ENCODE results near the gene AQP3. TPM values are rescaled to one million over a fixed set of nuclear protein-coding genes. Genes with fewer than 3 reads are reported as not detected.

Gene AQP3
- total and polyA plus RNA-seq, 9 of the 15 experiments (the other 6 are each of a cell fraction or from before 2014, with no cell fraction given): 4.2 to 31.5 (median 17.6) TPM

- TF ChIP-seq ID3 (CRISPR knock-in tag; IDR thresholded peaks at IDR 0.05) (no peak), ID3 (tag; IDR thresholded peaks at IDR 0.05) (no peak), SIX5 (IDR thresholded peaks at IDR 0.05; ENCODE audit: borderline replicate concordance in 1 of 2, insufficient read depth in 1 of 2, low read depth in 1 of 2, low read length in 2 of 2) (no peak), ERF (CRISPR knock-in tag; IDR thresholded peaks at IDR 0.05) (no peak), ZNF436 (CRISPR knock-in tag; IDR thresholded peaks at IDR 0.05) (no peak)
Measured at GRCh38 chr9:33453999-33454660, 6.7 kb upstream of the AQP3 start (continued).

GRCh38 chr9:33453286-33453860 lies 6.0 kb upstream of the AQP3 start:
- ChIA-PET POLR2A (interaction anchor here (0.5 to 1.2 kb wide), 4 partner anchors 9 to 338 kb away, joined by 3 read pairs; no protein-coding TSS in a partner anchor), CTCF (ENCODE audit: low intra/inter-chr PET ratio) (interaction anchor here (0.6 kb wide), 2 partner anchors 10 to 579 kb away, joined by 3 to 4 read pairs; no protein-coding TSS in a partner anchor)
- H3K4me3 ChIP-seq: no peak overlapping the region
- no peaks in the 10 kb centered on the region for H3K9me1 ChIP-seq (ENCODE audit: control insufficient read depth, insufficient read depth, low read length)
- H4K20me1 ChIP-seq (replicated peaks; ENCODE audit: control insufficient read depth, insufficient read depth, low read length): no peaks in the 10 kb centered on the region
- intact Hi-C loops (cut with micrococcal nuclease): loop anchor here (5.0 to 10.0 kb wide), 2 partner anchors 36 to 169 kb away; no protein-coding TSS in a partner anchor
- H3K79me2 ChIP-seq (ENCODE audit: control insufficient read depth, insufficient read depth, low read length): no peaks in the 10 kb centered on the region
- BruUV-seq (replicated peaks): no TSS peak
- no peaks in the 10 kb centered on the region for H3K27me3 ChIP-seq (ENCODE audit: control insufficient read depth in 2 of 2, insufficient read depth in 2 of 2, low read length in 2 of 2)
- FAIRE-seq: no peak
- H2AFZ ChIP-seq (ENCODE audit: low read depth, low read length): peak overlapping the region; percentile 84
- peak overlapping the region; percentile 36 for H3K4me2 ChIP-seq (ENCODE audit: insufficient read depth, low read length)
- no peak for ATAC-seq
- peak in 1 of 4 experiments; percentile 50 for DNase-seq (ENCODE audit: extremely low read depth in 1 of 4, low spot score in 3 of 4)
- no peaks in the 10 kb centered on the region for H3K9me3 ChIP-seq (replicated peaks; ENCODE audit: control insufficient read depth, insufficient read depth, low read depth, low read length)
- H3K4me1 ChIP-seq (replicated peaks in 1 of 2; ENCODE audit: control insufficient read depth in 2 of 2, insufficient read depth in 2 of 2, low read length in 2 of 2): peaks cover 10 to 13% of the 10 kb centered on the region in 2 experiments
- in situ Hi-C loops (cut with MboI): no loop called here
- 60% methylated on average over 2 of the region's 3 CpGs for WGBS (ENCODE audit: insufficient coverage, low coverage, missing lambda C conversion rate)
- H3K36me3 ChIP-seq (ENCODE audit: control insufficient read depth, insufficient read depth, low read length): no peaks in the 10 kb centered on the region
- peak overlapping the region; percentile 48; the same call in 2 of the 3 replicates for H3K27ac ChIP-seq (ENCODE audit: extremely low read depth, low read depth, low read length)
- peak overlapping the region; percentile 51 to 78; a peak in 2 of 4 replicates for H3K9ac ChIP-seq (ENCODE audit: insufficient read depth in 1 of 2, low read depth in 2 of 2, low read length in 2 of 2)
- TF ChIP-seq EGR1 (conservative IDR thresholded peaks at IDR 0.05) (0 out of 2 replicates have a peak, but pooled peaks have one; percentile 17), RBM25 (IDR thresholded peaks at IDR 0.05; ENCODE audit: low read depth, low read length, severe bottlenecking) (peak; percentile 68), DNMT1 (IDR thresholded peaks at IDR 0.05) (no peak), SAP30 (IDR thresholded peaks at IDR 0.05; ENCODE audit: borderline replicate concordance, insufficient read depth, low read depth, low read length, poor library complexity, severe bottlenecking) (no peak), ARID2 (IDR thresholded peaks at IDR 0.05) (no peak), KDM1A (IDR thresholded peaks at IDR 0.05) (peak; percentile 36 to 61; a peak in 2 of 4 replicates), FOSL1 (tag; conservative IDR thresholded peaks at IDR 0.05) (peak; percentile 51; the same call in 1 of the 2 replicates), ZNF41 (CRISPR knock-in tag; conservative IDR thresholded peaks at IDR 0.05) (no peak), IRF2 (CRISPR knock-in tag; IDR thresholded peaks at IDR 0.05) (no peak), PPARD (CRISPR knock-in tag; IDR thresholded peaks at IDR 0.05) (no peak), ZNF444 (CRISPR knock-in tag; IDR thresholded peaks at IDR 0.05) (no peak), NR2F6 (CRISPR knock-in tag; IDR thresholded peaks at IDR 0.05) (no peak), FOXJ3 (CRISPR knock-in tag; IDR thresholded peaks at IDR 0.05) (no peak), BCOR (IDR thresholded peaks at IDR 0.05) (peak; percentile 45; the same call in 1 of the 2 replicates), ZNF212 (CRISPR knock-in tag; IDR thresholded peaks at IDR 0.05) (no peak), SPI1 (IDR thresholded peaks at IDR 0.05; ENCODE audit: borderline replicate concordance, low read depth, low read length) (0 out of 2 replicates have a peak, but pooled peaks have one; percentile 20), POU5F1 (IDR thresholded peaks at IDR 0.05; ENCODE audit: borderline replicate concordance, low read depth, low read length, partially characterized antibody) (no peak), ZNF717 (CRISPR knock-in tag; IDR thresholded peaks at IDR 0.05) (no peak)

All from K562 (cell line).